Measurements from ENCODE around the gene DBF4. TPM values are rescaled to one million over a fixed set of nuclear protein-coding genes. Genes with fewer than 3 reads are reported as not detected.
"Not testable (repeated sequence)": the region's sequence is repeated elsewhere in the genome, so short reads cannot be mapped to it uniquely, and the experiment has no call there.

Gene DBF4, protein sequence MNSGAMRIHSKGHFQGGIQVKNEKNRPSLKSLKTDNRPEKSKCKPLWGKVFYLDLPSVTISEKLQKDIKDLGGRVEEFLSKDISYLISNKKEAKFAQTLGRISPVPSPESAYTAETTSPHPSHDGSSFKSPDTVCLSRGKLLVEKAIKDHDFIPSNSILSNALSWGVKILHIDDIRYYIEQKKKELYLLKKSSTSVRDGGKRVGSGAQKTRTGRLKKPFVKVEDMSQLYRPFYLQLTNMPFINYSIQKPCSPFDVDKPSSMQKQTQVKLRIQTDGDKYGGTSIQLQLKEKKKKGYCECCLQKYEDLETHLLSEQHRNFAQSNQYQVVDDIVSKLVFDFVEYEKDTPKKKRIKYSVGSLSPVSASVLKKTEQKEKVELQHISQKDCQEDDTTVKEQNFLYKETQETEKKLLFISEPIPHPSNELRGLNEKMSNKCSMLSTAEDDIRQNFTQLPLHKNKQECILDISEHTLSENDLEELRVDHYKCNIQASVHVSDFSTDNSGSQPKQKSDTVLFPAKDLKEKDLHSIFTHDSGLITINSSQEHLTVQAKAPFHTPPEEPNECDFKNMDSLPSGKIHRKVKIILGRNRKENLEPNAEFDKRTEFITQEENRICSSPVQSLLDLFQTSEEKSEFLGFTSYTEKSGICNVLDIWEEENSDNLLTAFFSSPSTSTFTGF
- total RNA-seq (2014; rRNA removed; shearing (Covaris generic)): 62.6 and 67.4 TPM in 2 replicates
- 77.2 and 91.5 TPM in 2 replicates for polyA plus RNA-seq (2016; fragmentation: Nextera tagmentation; extraction: Ambion mirVana)
- long read RNA-seq, partial matches to known transcripts: 21 of 47 reads
- long read RNA-seq, other reads (novel, unspliced or antisense): 19 of 47 reads

DNA sequence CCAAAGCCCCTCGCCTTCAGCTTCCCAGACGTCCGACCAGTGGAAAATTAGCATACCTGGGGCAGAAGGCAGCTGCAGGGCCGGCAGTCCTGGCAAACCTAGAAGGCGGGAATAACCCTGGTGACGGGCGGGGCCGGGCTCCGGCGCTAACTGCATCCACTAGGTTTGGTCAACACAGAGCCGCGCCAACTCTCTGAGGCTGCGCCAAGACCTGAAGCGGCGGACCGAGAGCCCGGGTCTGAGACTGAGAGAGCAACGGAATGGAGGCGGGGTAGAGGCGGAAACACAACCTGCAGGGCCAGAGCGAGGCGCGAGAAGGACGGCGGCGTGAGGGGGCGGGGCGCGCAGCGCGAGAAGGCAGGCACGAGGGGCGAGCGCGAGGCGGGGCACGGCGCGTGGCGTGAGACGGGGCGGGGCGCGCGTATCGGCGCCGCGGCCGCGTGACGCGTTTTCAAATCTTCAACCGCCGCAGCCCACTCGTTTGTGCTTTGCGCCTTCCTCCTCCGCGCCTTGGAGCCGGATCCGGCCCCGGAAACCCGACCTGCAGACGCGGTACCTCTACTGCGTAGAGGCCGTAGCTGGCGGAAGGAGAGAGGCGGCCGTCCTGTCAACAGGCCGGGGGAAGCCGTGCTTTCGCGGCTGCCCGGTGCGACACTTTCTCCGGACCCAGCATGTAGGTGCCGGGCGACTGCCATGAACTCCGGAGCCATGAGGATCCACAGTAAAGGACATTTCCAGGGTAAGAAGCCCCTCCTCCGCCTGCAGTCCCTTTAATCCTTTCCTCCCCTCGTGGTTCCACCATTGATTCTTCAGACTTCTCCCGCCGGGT is at the start of gene DBF4, which contains the start of gene SLC25A40:
Gene DBF4 (plus strand): TSS at position 454 of the 829 bp plus-strand sequence. CDS start 240 bp downstream, at position 694.
Gene SLC25A40 (minus strand): TSS at position 321 of the 829 bp plus-strand sequence. CDS start 17,633 bp downstream, outside the sequence.
- Histone ChIP-seq H3K79me2 (replicated peaks; ENCODE audit: insufficient read depth) (peaks cover 86% of the 10 kb centered on the region), H3K4me1 (ENCODE audit: insufficient read depth) (peaks cover 19% of the 10 kb centered on the region), H3K27me3 (ENCODE audit: insufficient read depth) (no peaks in the 10 kb centered on the region), H3K27ac (ENCODE audit: low read depth) (peak within 1 kb of the TSS; percentile 99), H3K9me2 (ENCODE audit: insufficient read depth) (no peaks in the 10 kb centered on the region), H4K20me1 (replicated peaks; ENCODE audit: insufficient read depth) (peaks cover 7% of the 10 kb centered on the region; the same call in 1 of the 2 replicates), H2AFZ (peak within 1 kb of the TSS; percentile 74; the same call in 1 of the 2 replicates), H3K4me3 (peak within 1 kb of the TSS; percentile 70), H3F3A (replicated peaks; ENCODE audit: low read depth) (peaks cover 6% of the 10 kb centered on the region; the same call in 1 of the 2 replicates), H3K36me3 (ENCODE audit: insufficient read depth) (peaks cover 20% of the 10 kb centered on the region), H3K4me2 (peak within 1 kb of the TSS; percentile 89)
- DNase-seq (ENCODE audit: low spot score) (peak; percentile 93), ATAC-seq (peak; percentile 93)
- Mint-ChIP-seq H3K27ac (peak within 1 kb of the TSS; percentile 99), H3K4me1 (peaks cover 20% of the 10 kb centered on the region), H3K36me3 (ENCODE audit: low read depth) (peaks cover 45% of the 10 kb centered on the region), H3K4me3 (peak within 1 kb of the TSS; percentile 78), H3K9me3 (peaks cover 12% of the 10 kb centered on the region), H3K27me3 (ENCODE audit: insufficient read depth, low read depth, poor library complexity) (peaks cover 3% of the 10 kb centered on the region)
- TF ChIP-seq CREB1 (CRISPR knock-in tag; IDR thresholded peaks at IDR 0.05; ENCODE audit: low read depth) (peak; percentile 68), REST (IDR thresholded peaks at IDR 0.05; ENCODE audit: unreplicated experiment) (no peak), POLR2AphosphoS5 (IDR thresholded peaks at IDR 0.05; ENCODE audit: low read depth) (peak; percentile 82), ZNF331 (CRISPR knock-in tag; IDR thresholded peaks at IDR 0.05; ENCODE audit: low read depth) (no peak)

DNA sequence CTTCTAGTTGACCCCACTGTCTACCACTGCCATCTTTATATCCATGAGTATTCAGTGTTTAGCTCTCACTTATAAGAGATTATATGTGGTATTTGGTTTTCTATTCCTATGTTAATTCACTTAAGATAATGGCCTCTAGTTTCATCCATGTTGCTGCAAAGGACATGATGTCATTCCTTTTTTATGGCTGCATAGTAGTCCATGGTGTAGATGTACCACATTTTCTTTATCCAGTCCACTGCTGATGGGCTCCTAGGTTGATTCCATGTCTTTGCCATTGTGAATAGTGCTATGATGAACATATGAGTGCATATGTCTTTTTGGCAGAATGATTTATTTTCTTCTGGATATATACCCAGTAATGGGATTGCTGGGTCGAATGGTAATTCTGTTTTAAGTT is 47.9 kb upstream of the DBF4 start:
- H3K4me1 ChIP-seq (ENCODE audit: insufficient read depth); H2AFZ ChIP-seq; ATAC-seq; H3K4me2 ChIP-seq; H4K20me1 ChIP-seq (replicated peaks; ENCODE audit: insufficient read depth); DNase-seq (ENCODE audit: low spot score); H3K27ac Mint-ChIP-seq; H3F3A ChIP-seq (replicated peaks; ENCODE audit: low read depth); H3K27me3 Mint-ChIP-seq (ENCODE audit: insufficient read depth, low read depth, poor library complexity); H3K4me3 Mint-ChIP-seq; H3K79me2 ChIP-seq (replicated peaks; ENCODE audit: insufficient read depth); H3K4me1 Mint-ChIP-seq; H3K4me3 ChIP-seq; H3K27me3 ChIP-seq (ENCODE audit: insufficient read depth); H3K27ac ChIP-seq (ENCODE audit: low read depth); H3K9me2 ChIP-seq (ENCODE audit: insufficient read depth): not testable (repeated sequence)
- H3K9me3 Mint-ChIP-seq: peaks cover 32% of the 10 kb centered on the region
- peaks cover 13% of the 10 kb centered on the region for H3K36me3 ChIP-seq (ENCODE audit: insufficient read depth)
- H3K36me3 Mint-ChIP-seq (ENCODE audit: low read depth): peaks cover 25% of the 10 kb centered on the region

Measured in GM23338 (cell line).